ENCODE measurements around the gene HADHA.

DNA sequence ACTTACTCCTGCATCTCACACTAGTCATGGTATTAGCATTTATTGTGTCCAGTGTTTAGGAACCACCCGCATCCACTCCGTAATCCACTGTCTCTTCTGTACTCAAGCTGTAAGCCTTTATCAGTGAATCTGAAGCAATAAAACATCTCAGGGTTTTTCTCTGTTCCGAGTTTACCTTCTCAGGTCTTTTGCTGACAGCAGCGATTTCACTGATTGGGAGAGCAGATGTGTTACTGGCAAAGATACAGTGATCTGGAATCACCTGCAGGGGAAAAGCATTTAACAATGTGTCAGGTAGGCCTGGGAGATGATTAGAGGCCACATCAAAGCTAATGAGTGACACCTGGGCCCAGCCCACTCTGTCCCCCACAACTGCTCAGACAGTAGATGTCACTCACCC is 46.9 kb downstream of the HADHA start:
- TF ChIP-seq, protein P1, sequence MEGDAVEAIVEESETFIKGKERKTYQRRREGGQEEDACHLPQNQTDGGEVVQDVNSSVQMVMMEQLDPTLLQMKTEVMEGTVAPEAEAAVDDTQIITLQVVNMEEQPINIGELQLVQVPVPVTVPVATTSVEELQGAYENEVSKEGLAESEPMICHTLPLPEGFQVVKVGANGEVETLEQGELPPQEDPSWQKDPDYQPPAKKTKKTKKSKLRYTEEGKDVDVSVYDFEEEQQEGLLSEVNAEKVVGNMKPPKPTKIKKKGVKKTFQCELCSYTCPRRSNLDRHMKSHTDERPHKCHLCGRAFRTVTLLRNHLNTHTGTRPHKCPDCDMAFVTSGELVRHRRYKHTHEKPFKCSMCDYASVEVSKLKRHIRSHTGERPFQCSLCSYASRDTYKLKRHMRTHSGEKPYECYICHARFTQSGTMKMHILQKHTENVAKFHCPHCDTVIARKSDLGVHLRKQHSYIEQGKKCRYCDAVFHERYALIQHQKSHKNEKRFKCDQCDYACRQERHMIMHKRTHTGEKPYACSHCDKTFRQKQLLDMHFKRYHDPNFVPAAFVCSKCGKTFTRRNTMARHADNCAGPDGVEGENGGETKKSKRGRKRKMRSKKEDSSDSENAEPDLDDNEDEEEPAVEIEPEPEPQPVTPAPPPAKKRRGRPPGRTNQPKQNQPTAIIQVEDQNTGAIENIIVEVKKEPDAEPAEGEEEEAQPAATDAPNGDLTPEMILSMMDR (IDR thresholded peaks at IDR 0.05) = no peak
- no peak for TF ChIP-seq POLR2A (IDR thresholded peaks at IDR 0.05)

Measured in heart left ventricle (tissue), 13 donors.